Measurements from ENCODE around the gene RAB3D.

DNA sequence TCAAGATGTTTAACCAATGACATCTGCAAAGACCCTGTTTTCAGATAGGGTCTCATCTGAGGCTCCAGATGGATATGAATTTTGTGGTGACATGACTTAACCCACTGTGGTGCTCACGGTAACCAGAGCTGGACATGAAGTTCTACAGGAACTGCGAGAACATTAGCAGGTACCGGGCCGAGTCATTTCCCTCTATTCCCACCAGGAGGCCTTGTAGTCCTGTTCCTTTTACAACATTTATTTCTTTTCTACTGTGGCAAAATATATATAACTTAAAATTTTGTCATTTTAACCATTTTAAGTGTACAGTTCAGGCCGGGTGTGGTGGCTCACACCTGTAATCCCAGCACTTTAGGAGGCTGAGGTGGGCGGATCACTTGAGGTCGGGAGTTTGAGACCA lies 51.1 kb downstream of the RAB3D start:
- peak; percentile 57 for TF ChIP-seq RAD21 (IDR thresholded peaks at IDR 0.05; ENCODE audit: low read depth)
- no peak for TF ChIP-seq REST (IDR thresholded peaks at IDR 0.05; ENCODE audit: low read depth)
- TF ChIP-seq, protein P1, sequence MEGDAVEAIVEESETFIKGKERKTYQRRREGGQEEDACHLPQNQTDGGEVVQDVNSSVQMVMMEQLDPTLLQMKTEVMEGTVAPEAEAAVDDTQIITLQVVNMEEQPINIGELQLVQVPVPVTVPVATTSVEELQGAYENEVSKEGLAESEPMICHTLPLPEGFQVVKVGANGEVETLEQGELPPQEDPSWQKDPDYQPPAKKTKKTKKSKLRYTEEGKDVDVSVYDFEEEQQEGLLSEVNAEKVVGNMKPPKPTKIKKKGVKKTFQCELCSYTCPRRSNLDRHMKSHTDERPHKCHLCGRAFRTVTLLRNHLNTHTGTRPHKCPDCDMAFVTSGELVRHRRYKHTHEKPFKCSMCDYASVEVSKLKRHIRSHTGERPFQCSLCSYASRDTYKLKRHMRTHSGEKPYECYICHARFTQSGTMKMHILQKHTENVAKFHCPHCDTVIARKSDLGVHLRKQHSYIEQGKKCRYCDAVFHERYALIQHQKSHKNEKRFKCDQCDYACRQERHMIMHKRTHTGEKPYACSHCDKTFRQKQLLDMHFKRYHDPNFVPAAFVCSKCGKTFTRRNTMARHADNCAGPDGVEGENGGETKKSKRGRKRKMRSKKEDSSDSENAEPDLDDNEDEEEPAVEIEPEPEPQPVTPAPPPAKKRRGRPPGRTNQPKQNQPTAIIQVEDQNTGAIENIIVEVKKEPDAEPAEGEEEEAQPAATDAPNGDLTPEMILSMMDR (IDR thresholded peaks at IDR 0.05 in 2 of 3, conservative IDR thresholded peaks at IDR 0.05 in 1 of 3; ENCODE audit: borderline replicate concordance in 1 of 3, insufficient read depth in 1 of 3, low read depth in 2 of 3, low read length in 2 of 3): peak; percentile 25 to 52 (median 50); a peak in 5 of 6 replicates
- TF ChIP-seq SIN3A (IDR thresholded peaks at IDR 0.05; ENCODE audit: low read depth): no peak
- no peak for TF ChIP-seq CEBPB (IDR thresholded peaks at IDR 0.05; ENCODE audit: low read depth)
- no peak for TF ChIP-seq POLR2A (IDR thresholded peaks at IDR 0.05; ENCODE audit: borderline replicate concordance, extremely low read depth, insufficient read depth, insufficient read length)
- no peak for TF ChIP-seq YY1 (IDR thresholded peaks at IDR 0.05; ENCODE audit: extremely low read depth, insufficient replicate concordance, low read depth, low read length)
- no peak for TF ChIP-seq ZNF274 (IDR thresholded peaks at IDR 0.05; ENCODE audit: low read depth, low read length)
- TF ChIP-seq ZFX (IDR thresholded peaks at IDR 0.05): no peak
- no peak for TF ChIP-seq ZBTB33 (IDR thresholded peaks at IDR 0.05; ENCODE audit: extremely low read depth, insufficient replicate concordance, low read length)
- TF ChIP-seq EZH2phosphoT487 (IDR thresholded peaks at IDR 0.05; ENCODE audit: borderline replicate concordance): no peak
- no peak for TF ChIP-seq EZH2 (IDR thresholded peaks at IDR 0.05)

Data from HCT116 (cell line).